Activated CD4-positive, CD25-positive, alpha-beta regulatory T cell treated with anti-CD3 and anti-CD28 coated beads, Interleukin-2, amount 50 U/mL, for 72 hours (primary cell): ENCODE measurements around the gene TNFSF12.

Experiments
- DNase-seq: peaks from one replicate; pipeline ENCODE4 v3.0.0; 2021

TNFSF12 gene

DNA sequence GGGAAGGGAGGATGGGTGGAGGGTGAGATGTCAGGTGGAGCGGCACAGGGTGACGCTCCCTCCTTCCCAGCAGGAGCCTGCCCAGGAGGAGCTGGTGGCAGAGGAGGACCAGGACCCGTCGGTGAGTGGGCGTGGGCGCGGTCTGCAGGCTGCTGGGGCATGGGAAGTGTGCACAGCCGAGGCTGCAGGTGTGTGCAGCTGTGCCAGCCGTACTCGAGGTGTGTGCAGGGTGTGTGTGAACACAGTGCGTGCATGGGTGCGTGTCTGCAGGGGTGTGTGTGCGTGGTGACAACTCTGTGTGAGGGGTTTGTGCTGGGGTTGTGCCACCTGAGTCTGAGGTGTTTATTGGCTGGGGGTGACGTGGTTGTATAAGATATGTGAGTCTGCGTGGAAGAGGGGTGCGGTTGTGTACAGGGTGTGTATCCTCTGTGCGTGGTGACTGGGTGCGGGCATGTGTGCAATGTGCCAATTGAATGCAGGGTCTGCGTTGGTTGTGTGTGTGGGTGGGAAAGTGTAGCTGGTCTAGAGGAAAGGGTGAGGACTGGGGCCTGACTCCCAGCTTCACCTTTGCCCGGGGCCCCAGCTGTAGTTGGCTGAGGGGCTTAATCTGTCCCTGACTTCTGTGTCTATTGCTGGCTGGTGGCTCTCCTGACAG is 670 bp downstream of the TNFSF12 start:
- DNase-seq = peak; percentile 52

DNA sequence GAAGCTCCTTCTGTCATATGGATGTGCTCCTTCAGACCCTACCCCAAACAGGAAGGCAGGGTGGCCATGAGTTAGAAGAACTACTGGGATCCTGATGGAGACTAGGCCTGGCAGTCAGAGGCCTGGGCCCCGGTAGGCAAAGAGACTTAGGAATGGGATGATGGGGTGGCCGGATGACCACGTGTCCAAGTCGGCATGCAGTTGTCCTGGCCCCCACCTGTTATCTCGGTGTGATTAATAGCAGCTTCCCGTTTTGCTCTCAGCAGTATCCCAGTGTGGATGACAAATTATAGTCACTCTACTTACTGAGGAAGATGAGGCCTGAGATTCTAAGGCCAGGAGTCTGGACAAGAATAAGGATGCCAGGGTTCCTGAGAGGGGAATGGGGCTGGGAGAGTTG is 1.5 kb downstream of the TNFSF12 start:
- no peak for DNase-seq

DNA sequence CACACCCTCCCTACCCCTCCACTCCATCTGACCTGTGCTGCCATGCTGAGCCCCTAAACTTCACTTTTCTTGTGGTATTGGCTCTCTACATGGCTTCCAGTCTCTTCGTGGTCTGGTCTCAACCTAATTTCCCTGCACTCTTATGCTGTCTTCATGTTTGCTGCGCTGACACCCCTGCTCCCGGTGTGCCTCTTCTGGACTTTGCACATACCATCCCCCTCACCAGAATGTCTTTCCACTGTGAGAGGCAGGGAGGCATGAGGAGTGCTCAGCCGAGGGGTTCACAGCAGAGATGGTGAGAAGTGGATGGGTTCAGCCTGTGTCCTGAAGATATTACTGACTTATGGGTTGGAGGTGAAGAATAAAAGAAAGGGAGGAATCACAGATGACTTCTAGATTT is 2.5 kb downstream of the TNFSF12 start:
- DNase-seq = no peak

DNA sequence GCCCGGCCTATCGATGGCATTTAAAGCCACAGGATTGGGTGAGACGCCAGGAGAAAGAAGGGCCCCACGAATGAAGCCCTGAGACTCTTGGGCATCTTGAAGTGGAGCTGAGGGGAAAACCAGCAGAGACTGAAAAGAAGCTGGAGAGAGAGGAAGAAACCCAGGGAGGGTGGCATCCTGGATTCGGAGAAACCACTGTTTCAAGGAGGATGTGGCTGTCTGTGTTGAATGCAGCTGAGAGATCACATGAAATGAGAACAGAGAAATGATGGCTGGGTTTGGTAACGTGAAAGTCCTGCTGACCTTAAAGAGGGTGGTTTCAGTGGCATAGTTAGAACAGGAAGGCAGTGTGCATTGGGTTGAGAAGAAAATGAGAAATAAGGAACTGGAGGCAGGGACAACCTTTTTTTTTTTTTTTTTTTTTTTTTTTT is 3.8 kb downstream of the TNFSF12 start:
- DNase-seq = no peak

DNA sequence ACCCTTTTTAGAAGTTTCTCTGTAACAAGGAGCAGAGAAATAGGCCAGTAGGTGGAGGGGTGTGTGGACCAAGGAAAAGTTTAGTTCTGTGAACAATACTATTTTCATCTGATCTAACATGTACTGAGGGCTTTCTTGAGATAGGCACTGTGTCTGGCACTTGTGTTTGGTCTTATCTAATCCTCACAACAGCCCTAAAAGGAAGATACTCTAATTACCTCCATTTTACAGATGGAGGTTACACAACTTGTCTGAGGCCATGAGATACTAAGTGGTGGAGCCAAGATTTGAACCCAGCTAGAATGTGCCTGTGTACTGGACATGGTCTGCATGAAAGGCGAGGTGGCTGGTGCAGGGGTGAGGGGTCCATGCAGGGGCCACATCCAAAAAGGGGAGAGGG is 4.5 kb downstream of the TNFSF12 start:
- DNase-seq = no peak

DNA sequence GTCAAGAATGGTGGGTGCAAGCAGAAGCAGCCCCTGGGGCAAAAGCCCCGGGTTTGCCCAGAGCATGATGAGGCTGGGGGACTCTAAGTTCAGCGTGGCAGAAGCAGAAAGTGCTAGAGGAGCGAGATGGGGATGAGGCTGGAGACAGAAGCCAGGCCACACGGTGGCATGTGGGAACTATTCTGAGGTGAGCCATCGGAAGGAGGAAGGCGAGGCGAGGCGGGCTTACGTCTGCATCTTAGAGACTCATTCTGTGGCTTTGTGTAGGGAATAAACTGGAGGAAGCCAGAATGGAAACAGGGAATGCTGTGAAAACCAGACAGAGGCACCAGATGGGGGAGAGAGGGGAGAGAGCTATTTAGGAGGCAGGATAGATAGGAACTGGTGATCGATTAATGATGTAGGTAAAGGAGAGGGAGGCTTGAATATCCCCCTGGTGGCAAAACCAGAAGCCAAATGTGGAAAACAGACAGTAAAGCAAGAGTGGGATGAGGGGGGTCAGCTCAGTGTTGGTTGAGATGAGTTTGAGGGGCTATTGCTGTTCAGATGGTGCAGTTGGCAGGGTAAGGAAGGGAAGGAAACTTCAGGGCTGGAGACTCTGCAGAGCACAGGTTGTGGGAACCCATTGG is 6.6 kb downstream of the TNFSF12 start:
- no peak for DNase-seq

DNA sequence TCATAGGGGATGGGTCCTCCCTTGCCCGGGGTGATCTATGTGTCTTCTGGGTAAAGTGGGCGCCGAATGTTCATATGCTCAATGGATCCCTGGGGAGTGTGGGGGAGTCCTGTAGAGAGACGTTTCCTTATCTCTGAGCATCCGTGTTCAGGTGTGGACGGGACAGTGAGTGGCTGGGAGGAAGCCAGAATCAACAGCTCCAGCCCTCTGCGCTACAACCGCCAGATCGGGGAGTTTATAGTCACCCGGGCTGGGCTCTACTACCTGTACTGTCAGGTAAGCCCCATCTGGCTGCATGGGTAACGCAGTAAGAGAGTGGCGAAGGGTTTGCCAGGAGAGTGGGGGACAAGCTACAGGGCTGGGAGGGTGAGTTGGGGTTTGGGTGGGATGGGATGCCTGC is 7.8 kb downstream of the TNFSF12 start:
- no peak for DNase-seq

DNA sequence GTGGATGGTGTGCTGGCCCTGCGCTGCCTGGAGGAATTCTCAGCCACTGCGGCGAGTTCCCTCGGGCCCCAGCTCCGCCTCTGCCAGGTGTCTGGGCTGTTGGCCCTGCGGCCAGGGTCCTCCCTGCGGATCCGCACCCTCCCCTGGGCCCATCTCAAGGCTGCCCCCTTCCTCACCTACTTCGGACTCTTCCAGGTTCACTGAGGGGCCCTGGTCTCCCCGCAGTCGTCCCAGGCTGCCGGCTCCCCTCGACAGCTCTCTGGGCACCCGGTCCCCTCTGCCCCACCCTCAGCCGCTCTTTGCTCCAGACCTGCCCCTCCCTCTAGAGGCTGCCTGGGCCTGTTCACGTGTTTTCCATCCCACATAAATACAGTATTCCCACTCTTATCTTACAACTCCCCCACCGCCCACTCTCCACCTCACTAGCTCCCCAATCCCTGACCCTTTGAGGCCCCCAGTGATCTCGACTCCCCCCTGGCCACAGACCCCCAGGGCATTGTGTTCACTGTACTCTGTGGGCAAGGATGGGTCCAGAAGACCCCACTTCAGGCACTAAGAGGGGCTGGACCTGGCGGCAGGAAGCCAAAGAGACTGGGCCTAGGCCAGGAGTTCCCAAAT is 8.4 kb downstream of the TNFSF12 start:
- no peak for DNase-seq

DNA sequence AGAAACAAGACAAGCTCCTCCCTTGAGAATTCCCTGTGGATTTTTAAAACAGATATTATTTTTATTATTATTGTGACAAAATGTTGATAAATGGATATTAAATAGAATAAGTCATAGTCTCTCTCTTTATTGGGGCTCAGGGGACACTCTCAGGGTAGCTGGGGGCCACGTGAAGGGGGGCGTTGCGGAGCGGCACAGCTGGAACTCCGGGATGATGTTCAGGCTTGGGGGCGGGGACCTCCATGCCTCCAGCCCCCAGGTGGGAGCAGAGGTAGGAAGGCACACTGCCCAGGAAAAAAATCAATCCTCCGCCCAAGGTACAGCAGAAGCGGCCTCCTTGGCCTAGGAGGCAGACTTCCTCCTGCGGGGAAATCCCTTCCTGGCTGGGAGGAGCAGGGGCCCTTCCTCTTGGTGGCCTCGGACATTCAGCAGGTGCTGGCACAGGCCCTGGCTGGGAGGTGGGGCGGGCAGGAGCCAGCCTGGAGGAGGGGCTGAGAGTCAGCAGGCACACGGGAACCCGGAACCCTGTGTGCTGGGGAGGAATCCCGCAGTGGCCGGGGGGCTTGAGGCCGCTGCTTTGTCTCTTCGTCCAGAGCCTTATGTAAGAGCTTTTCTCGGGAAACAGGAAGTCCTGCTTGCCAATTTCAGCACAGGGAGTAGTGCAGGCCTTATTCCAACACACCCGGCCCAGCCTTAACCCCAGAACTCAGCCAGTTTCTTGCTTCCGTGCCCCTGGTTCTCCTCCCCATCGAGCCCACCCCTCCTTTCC is 9.1 kb downstream of the TNFSF12 start:
- no peak for DNase-seq

DNA sequence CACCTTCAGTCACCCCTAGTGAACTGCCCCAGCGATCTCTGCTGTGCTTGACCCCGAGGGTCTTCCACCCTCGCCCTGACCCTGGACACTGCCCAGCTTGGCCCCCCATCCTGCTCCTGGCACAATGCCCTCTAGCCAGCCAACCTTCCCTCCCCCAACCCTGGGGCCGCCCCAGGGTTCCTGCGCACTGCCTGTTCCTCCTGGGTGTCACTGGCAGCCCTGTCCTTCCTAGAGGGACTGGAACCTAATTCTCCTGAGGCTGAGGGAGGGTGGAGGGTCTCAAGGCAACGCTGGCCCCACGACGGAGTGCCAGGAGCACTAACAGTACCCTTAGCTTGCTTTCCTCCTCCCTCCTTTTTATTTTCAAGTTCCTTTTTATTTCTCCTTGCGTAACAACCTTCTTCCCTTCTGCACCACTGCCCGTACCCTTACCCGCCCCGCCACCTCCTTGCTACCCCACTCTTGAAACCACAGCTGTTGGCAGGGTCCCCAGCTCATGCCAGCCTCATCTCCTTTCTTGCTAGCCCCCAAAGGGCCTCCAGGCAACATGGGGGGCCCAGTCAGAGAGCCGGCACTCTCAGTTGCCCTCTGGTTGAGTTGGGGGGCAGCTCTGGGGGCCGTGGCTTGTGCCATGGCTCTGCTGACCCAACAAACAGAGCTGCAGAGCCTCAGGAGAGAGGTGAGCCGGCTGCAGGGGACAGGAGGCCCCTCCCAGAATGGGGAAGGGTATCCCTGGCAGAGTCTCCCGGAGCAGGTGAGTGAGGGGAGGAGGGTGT is 9.9 kb downstream of the TNFSF12 start, which contains the start of gene TNFSF13:
TNFSF13 (plus strand) TSS at position 207 of the 776 bp plus-strand sequence; CDS start at position 497, 290 bp downstream.
- no peak for DNase-seq

DNA sequence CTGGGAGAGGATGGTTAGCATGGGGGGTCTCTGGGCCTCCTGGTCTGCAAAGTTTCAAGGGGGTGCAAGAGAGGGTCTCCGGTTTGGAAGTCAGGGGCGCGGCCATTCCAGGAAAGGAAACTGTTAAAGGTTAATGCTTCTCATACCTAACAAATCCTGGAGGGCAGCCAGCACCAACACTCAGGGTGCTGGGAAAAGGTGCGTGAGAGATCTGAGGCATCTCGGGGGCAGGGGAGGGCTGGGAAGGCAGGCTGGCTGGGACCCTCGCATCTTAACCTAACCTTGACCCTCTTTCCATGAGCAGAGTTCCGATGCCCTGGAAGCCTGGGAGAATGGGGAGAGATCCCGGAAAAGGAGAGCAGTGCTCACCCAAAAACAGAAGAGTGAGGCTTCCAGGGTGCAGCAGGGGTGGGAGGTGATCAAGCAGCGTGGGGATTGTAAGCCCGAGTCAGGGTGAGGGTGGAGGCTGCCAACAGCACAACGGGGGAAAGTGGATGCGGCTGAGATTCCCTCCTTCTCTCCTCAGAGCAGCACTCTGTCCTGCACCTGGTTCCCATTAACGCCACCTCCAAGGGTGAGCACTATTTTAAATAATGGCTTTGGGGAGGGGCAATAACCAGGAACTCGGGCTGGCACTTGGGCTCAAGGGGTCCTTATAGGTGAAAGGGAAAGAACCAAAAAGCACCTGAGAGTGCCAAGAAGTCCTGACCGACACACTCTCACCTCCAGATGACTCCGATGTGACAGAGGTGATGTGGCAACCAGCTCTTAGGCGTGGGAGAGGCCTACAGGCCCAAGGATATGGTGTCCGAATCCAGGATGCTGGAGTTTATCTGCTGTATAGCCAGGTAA is 10.7 kb downstream of the TNFSF12 start:
- no peak for DNase-seq

DNA sequence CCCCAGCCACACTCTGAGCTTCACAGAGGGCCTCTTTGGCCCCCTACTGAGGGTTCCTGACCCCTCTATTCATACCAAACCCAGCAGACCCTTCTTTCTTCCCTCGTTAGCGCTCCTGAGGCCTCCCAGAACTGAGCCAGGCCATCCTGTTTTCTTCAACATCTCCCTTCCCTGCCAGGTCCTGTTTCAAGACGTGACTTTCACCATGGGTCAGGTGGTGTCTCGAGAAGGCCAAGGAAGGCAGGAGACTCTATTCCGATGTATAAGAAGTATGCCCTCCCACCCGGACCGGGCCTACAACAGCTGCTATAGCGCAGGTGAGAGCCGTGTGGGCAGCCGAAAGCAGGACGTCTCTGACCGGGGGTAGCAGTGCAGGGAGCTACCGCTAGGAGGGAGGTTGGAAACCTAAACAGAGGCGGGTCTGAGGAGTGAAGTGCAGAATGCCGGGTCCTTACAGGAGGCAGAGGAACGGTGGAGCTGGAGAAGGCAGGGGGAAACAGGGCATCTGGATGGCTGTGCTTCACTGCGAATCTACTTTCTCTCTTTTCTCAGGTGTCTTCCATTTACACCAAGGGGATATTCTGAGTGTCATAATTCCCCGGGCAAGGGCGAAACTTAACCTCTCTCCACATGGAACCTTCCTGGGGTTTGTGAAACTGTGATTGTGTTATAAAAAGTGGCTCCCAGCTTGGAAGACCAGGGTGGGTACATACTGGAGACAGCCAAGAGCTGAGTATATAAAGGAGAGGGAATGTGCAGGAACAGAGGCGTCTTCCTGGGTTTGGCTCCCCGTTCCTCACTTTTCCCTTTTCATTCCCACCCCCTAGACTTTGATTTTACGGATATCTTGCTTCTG is 11.5 kb downstream of the TNFSF12 start:
- peak; percentile 65 for DNase-seq

DNA sequence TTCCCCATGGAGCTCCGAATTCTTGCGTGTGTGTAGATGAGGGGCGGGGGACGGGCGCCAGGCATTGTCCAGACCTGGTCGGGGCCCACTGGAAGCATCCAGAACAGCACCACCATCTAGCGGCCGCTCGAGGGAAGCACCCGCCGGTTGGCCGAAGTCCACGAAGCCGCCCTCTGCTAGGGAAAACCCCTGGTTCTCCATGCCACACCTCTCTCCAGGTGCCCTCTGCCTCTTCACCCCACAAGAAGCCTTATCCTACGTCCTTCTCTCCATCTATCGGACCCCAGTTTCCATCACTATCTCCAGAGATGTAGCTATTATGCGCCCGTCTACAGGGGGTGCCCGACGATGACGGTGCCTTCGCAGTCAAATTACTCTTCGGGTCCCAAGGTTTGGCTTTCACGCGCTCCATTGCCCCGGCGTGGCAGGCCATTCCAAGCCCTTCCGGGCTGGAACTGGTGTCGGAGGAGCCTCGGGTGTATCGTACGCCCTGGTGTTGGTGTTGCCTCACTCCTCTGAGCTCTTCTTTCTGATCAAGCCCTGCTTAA is 12.2 kb downstream of the TNFSF12 start:
- peak; percentile 88 for DNase-seq

DNA sequence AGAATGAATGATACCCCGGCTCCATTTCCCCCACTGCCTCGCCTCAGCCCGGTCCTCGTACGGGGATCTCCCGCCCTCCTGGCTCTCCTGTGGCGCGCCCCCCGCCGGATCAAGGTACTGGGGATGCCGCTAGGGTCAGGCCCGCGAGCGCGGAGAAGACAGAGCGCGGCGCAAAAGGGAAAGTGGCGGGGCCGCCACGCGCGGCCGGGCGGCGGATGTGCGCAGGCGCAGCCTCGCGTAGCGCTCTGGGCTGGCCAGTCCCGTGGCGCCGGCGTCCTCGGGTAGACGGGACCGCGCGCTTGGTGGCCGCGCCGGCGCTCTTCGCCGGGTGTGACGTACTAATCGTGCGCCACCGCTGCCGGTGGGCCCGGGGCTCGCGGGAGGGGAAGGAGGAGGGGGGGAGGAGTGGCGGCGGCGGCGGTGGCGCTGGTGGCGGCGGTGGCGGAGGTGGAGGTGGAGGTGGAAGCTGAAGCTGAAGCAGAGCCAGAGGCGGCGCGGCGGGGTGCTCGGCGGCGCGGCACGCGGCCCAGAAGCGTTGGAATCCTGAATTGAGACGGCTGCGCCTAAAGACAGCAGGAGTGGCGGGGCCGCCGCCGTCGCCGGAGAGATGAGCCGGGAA is 12.8 kb downstream of the TNFSF12 start, which contains the start of gene SENP3:
SENP3 (plus strand) TSS at position 331 of the 619 bp plus-strand sequence. CDS start 1,158 bp downstream, outside the sequence.
- peak; percentile 91 for DNase-seq

DNA sequence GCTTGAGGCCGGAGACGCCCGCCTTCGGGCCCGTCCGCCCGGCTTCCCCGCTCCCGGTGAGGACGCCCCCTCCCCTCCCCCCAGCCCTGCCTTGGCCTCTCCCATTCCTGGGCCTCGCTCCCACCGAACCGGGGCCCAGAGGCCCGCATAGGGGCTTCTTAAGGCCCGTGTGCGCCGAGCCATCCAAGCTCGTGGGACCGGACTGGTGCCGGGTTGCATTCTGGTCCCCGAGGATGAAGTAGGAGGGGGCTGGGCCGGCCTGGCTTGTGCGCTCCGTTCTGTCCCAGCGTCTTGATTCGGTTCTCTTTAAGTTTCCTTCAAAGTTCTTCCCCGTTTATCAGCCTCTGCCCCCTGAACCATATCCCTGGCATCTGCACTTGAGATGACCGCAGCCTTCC is 13.3 kb downstream of the TNFSF12 start:
- DNase-seq = no peak

DNA sequence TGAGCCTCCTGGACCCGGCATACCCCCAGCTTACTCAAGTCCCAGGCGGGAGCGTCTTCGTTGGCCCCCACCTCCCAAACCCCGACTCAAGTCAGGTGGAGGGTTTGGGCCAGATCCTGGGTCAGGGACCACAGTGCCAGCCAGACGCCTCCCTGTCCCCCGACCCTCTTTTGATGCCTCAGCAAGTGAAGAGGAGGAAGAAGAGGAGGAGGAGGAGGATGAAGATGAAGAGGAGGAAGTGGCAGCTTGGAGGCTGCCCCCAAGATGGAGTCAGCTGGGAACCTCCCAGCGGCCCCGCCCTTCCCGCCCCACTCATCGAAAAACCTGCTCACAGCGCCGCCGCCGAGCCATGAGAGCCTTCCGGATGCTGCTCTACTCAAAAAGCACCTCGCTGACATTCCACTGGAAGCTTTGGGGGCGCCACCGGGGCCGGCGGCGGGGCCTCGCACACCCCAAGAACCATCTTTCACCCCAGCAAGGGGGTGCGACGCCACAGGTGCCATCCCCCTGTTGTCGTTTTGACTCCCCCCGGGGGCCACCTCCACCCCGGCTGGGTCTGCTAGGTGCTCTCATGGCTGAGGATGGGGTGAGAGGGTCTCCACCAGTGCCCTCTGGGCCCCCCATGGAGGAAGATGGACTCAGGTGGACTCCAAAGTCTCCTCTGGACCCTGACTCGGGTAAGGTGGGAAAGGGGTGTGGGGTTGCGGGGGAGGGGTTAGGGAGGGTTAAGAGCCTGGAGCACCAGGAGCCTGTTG is 14.4 kb downstream of the TNFSF12 start:
- no peak for DNase-seq

DNA sequence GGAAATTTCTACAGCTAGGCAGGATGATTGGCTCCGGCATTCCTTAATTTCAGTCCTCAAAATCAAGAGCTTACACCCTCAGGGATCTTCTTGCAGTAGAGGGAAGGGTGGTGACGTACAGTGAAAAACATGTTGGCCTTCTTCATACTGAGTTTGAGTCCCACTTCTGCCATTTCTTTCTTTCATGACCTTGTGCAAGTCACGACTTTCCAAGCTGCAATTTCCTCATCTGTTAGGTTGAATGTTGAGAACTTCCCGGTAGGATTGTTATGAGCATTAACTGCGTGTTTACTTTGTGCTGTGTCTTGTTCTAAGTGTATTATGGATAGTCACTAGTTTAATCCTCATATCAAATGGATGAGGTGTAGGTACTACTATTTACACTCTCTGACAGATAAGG is 20.7 kb downstream of the TNFSF12 start:
- no peak for DNase-seq

DNA sequence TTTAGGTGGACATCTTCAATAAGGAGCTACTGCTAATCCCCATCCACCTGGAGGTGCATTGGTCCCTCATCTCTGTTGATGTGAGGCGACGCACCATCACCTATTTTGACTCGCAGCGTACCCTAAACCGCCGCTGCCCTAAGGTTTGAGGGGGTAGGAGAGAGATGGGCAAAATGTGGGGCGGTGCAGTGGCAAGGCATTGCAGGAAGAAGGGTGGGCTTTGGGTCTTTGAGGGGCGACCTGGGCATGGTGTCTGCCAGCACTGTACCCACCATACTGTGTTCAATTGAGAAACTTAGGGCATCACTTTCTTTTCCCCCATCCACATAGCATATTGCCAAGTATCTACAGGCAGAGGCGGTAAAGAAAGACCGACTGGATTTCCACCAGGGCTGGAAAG is 21.5 kb downstream of the TNFSF12 start:
- no peak for DNase-seq

DNA sequence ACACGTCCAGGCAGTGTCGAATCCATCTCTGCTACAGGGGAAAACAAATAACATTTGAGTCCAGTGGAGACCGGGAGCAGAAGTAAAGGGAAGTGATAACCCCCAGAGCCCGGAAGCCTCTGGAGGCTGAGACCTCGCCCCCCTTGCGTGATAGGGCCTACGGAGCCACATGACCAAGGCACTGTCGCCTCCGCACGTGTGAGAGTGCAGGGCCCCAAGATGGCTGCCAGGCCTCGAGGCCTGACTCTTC is 23.4 kb downstream of the TNFSF12 start:
- DNase-seq = no peak
